K562 (cell line): Measurements from ENCODE around the gene FBXW8. TPM values are rescaled to one million over a fixed set of nuclear protein-coding genes. Genes with fewer than 3 reads are reported as not detected.
A peak's percentile ranks its signal among the peaks of the same experiment; 100 is the strongest.

Experiments
- ATAC-seq: fragments of 200-7000 bp; cut with Tn5 transposase; 3 replicates; pipeline ENCODE4 v1.9.1; 2020; ENCODE audit warnings: moderate library complexity
- BruUV-seq: library from RNA; stranded (reverse); fragments of 400-500 nt; replicated peaks from 2 replicates; lab custom pipeline; 2021; lab: Mats Ljungman, UMichigan
- CTCF ChIA-PET: fragments of 300-600 bp; formaldehyde crosslinking; extraction: SDS; loops from one replicate; lab custom pipeline; 2021; ENCODE audit warnings: low intra/inter-chr PET ratio; lab: Yijun Ruan, JAX
- POLR2A ChIA-PET: fragments of 300-600, 350-650 bp; sonication (Branson Sonifier 250); formaldehyde crosslinking; extraction: SDS; loops from one replicate; lab custom pipeline; 2021; ENCODE audit warnings: antibody characterized with exemption, inconsistent platforms; lab: Yijun Ruan, JAX
- DNase-seq, 4 experiments: peaks; one replicate each; pipeline versions ENCODE4 v3.0.0 to v3.0.0-alpha.2; 2011 to 2018; ENCODE audit warnings: low spot score in 3 of 4, mixed read lengths in 3 of 4; ENCODE audit errors: extremely low read depth in 1 of 4
- FAIRE-seq: peaks from 2 replicates; lab custom pipeline; 2011; peaks lifted over from hg19 to GRCh38; lab: Jason Lieb, UNC
- H2AFZ ChIP-seq: 2 replicates; pipeline ENCODE4 v1.6.0; 2011; ENCODE audit warnings: low read depth, low read length, control low read depth, inconsistent platforms
- H3K27ac ChIP-seq: fragments of 200-600 bp; 3 replicates; pipeline ENCODE4 v1.8.0; 2011; ENCODE audit warnings: low read depth, mild to moderate bottlenecking, control low read depth, inconsistent platforms, low read length, moderate library complexity, mixed read lengths; ENCODE audit errors: extremely low read depth
- H3K27me3 ChIP-seq, 2 experiments: fragments of 300-600 bp in 1 of 2; 2 replicates in 1 of 2; 3 replicates in 1 of 2; pipeline versions ENCODE4 v1.6.0 to v1.8.0; 2011; ENCODE audit warnings: inconsistent platforms in 2 of 2, low read length in 2 of 2, mild to moderate bottlenecking in 1 of 2, mixed read lengths in 1 of 2, moderate library complexity in 1 of 2; ENCODE audit not compliant: control insufficient read depth in 2 of 2, insufficient read depth in 2 of 2
- H3K36me3 ChIP-seq: fragments of 300-600 bp; 3 replicates; pipeline ENCODE4 v1.8.0; 2011; ENCODE audit warnings: mild to moderate bottlenecking, low read length, inconsistent platforms; ENCODE audit not compliant: control insufficient read depth, insufficient read depth
- H3K4me1 ChIP-seq, 2 experiments: fragments of 200-600 bp in 1 of 2; replicated peaks in 1 of 2; 2 replicates in 1 of 2; 3 replicates in 1 of 2; pipeline versions ENCODE4 v1.5.1 to v1.8.0; 2011; ENCODE audit warnings: inconsistent platforms in 2 of 2, low read length in 2 of 2, mild to moderate bottlenecking in 1 of 2, mixed read lengths in 1 of 2, moderate library complexity in 1 of 2; ENCODE audit not compliant: control insufficient read depth in 2 of 2, insufficient read depth in 2 of 2
- H3K4me2 ChIP-seq: 2 replicates; pipeline ENCODE4 v1.6.1; 2011; ENCODE audit warnings: low read length, control low read depth, inconsistent platforms, mixed read lengths; ENCODE audit not compliant: insufficient read depth
- H3K4me3 ChIP-seq: fragments of 200-600 bp; sonication (generic), shearing (Covaris generic); 2 replicates; pipeline ENCODE4 v1.5.1; 2016; ENCODE audit warnings: control low read depth, inconsistent platforms
- H3K79me2 ChIP-seq: fragments of 200-600 bp; 3 replicates; pipeline ENCODE4 v1.8.0; 2011; ENCODE audit warnings: low read length, inconsistent platforms; ENCODE audit not compliant: control insufficient read depth, insufficient read depth
- H3K9ac ChIP-seq, 2 experiments: 2 replicates each; pipeline versions ENCODE4 v1.6.0 to v1.6.1; 2011; ENCODE audit warnings: low read depth in 2 of 2, low read length in 2 of 2, control low read depth in 1 of 2, inconsistent platforms in 1 of 2, mild to moderate bottlenecking in 1 of 2, mixed read lengths in 1 of 2; ENCODE audit not compliant: insufficient read depth in 1 of 2
- H3K9me1 ChIP-seq: one replicate; pipeline ENCODE4 v1.6.0; 2011; ENCODE audit warnings: inconsistent platforms, mild to moderate bottlenecking, low read length, moderate library complexity; ENCODE audit not compliant: control insufficient read depth, insufficient read depth
- H3K9me3 ChIP-seq: replicated peaks from 2 replicates; pipeline ENCODE4 v1.5.1; 2011; ENCODE audit warnings: low read depth, low read length, inconsistent platforms; ENCODE audit not compliant: control insufficient read depth, insufficient read depth
- H4K20me1 ChIP-seq: replicated peaks from 2 replicates; pipeline ENCODE4 v1.6.1; 2011; ENCODE audit warnings: low read length, inconsistent platforms, mixed read lengths; ENCODE audit not compliant: control insufficient read depth, insufficient read depth
- BCOR ChIP-seq: fragments of 450-650 bp; IDR thresholded peaks from 2 replicates; pipeline ENCODE4 v1.6.1; 2016
- DNMT1 ChIP-seq: fragments of 450-650 bp; IDR thresholded peaks from 2 replicates; pipeline ENCODE4 v1.6.1; 2016; ENCODE audit warnings: antibody characterized with exemption, mild to moderate bottlenecking
- ERF ChIP-seq: fragments of 450-650 bp; formaldehyde crosslinking; IDR thresholded peaks from 2 replicates; pipeline ENCODE4 v1.4.0; 2020; ENCODE audit warnings: mild to moderate bottlenecking, mixed read lengths
- ILK ChIP-seq: fragments of 450-650 bp; IDR thresholded peaks from 2 replicates; pipeline ENCODE4 v1.6.1; 2016; ENCODE audit warnings: missing genetic modification characterization, low read depth, mild to moderate bottlenecking, missing compliant biosample characterization, moderate library complexity, borderline replicate concordance
- LCOR ChIP-seq: sonication (generic); formaldehyde crosslinking; IDR thresholded peaks from 2 replicates; pipeline ENCODE4 v1.8.0; 2022; ENCODE audit warnings: mild to moderate bottlenecking, missing genetic modification reagents
- RFX1 ChIP-seq: fragments of 450-650 bp; IDR thresholded peaks from 2 replicates; pipeline ENCODE4 v1.6.1; 2016; ENCODE audit warnings: mild to moderate bottlenecking, moderate library complexity
- RFX5 ChIP-seq: IDR thresholded peaks from 2 replicates; pipeline ENCODE4 v1.6.1; 2011; ENCODE audit warnings: low read depth, mild to moderate bottlenecking, improper control_type of control experiment, low read length
- SMAD2 ChIP-seq: fragments of 150-350 bp; IDR thresholded peaks from 2 replicates; pipeline ENCODE4 v1.6.1; 2014; ENCODE audit warnings: low read depth, mild to moderate bottlenecking, low read length
- SMARCA5 ChIP-seq: fragments of 450-650 bp; IDR thresholded peaks from 2 replicates; pipeline ENCODE4 v1.6.1; 2016
- XRCC5 ChIP-seq: fragments of 200-400 bp; formaldehyde crosslinking; IDR thresholded peaks from 2 replicates; pipeline ENCODE4 v1.6.1; 2017; ENCODE audit warnings: low read depth, mild to moderate bottlenecking, low read length
- ZNF41 ChIP-seq: fragments of 250-450 bp; sonication (Bioruptor Pico); conservative IDR thresholded peaks from 2 replicates; pipeline ENCODE4 v1.4.0; 2020; ENCODE audit warnings: mild to moderate bottlenecking
- ZSCAN32 ChIP-seq: fragments of 450-650 bp; formaldehyde crosslinking; IDR thresholded peaks from 2 replicates; pipeline ENCODE4 v1.4.0; 2020; ENCODE audit warnings: mild to moderate bottlenecking, moderate library complexity
- WGBS: fragments of 100-300 bp; shearing (Covaris generic); methylation state at CpG from one replicate; pipeline ENCODE4 v1.1.6; 2016; ENCODE audit warnings: low coverage, mixed read lengths; ENCODE audit not compliant: insufficient coverage; ENCODE audit errors: missing lambda C conversion rate; 5-methylcytosine and 5-hydroxymethylcytosine counted together
- in situ Hi-C: fragments of 300-500 bp; cut with MboI; formaldehyde crosslinking; loops from 4 replicates; pipeline ENCODE4 v1.15.0; 2018; ENCODE audit warnings: inconsistent platforms, mixed read lengths
- intact Hi-C: fragments of 100-400 bp; cut with micrococcal nuclease; formaldehyde crosslinking; loops from 2 replicates; pipeline ENCODE4 v1.14.2; 2022
- polyA plus RNA-seq, 8 experiments: library from polyadenylated mRNA; depleted of rRNA in 4 of 8; stranded (reverse) in 5 of 8; unstranded in 3 of 8; fragments of >200 nt; fragmentation: Nextera tagmentation in 2 of 8; fragmentation: Illumina TruSeq in 1 of 8; extraction: Ambion mirVana in 2 of 8; extraction: Trizol in 1 of 8; gene quantifications; 2 replicates each; pipeline versions ENCODE4 v1.2.1 to v1.2.3, GENCODE V29; 2011 to 2014; ENCODE audit warnings: inconsistent platforms in 1 of 8, missing spikeins in 1 of 8
- total RNA-seq, 7 experiments: library from RNA; depleted of rRNA in 6 of 7; stranded (reverse); fragments of >200 nt in 6 of 7; fragmentation: Illumina TruSeq in 2 of 7; extraction: Trizol in 2 of 7; gene quantifications; 2 replicates each; pipeline versions ENCODE4 v1.2.1 to v1.2.3, GENCODE V29; 2011 to 2021; ENCODE audit warnings: low replicate concordance in 1 of 7
- TF ChIP-seq, protein P1 (sequence below): fragments of 450-650 bp; IDR thresholded peaks from 2 replicates; pipeline ENCODE4 v1.6.1; 2016; ENCODE audit warnings: mild to moderate bottlenecking, moderate library complexity

FBXW8 gene
- total and polyA plus RNA-seq, 9 of the 15 experiments (the other 6 are each of a cell fraction or from before 2014, with no cell fraction given) = 0.58 to 8.3 (median 4.4) TPM

- Histone ChIP-seq H3K4me3 (no peak overlapping the region), H3K9me3 (no peaks in the 10 kb centered on the region), H3K27me3 (no peaks in the 10 kb centered on the region), H3K27ac (no peak overlapping the region), H2AFZ (no peak overlapping the region), H3K4me2 (0 out of 2 replicates have a peak overlapping the region, but pooled peaks have one; percentile 6), H3K4me1 (peaks cover 55 to 82% of the 10 kb centered on the region in 2 experiments), H3K9ac (peak overlapping the region in 1 of 2 experiments; percentile 29; a peak in 1 of 4 replicates), H4K20me1 (no peaks in the 10 kb centered on the region), H3K79me2 (no peaks in the 10 kb centered on the region), H3K36me3 (peaks cover 12% of the 10 kb centered on the region; the same call in 2 of the 3 replicates), H3K9me1 (no peaks in the 10 kb centered on the region)
- CTCF ChIA-PET = no interaction called here
- DNase-seq (no peak), FAIRE-seq (no peak), ATAC-seq (no peak)
- BruUV-seq = no TSS peak
- in situ Hi-C loops = no loop called here
- 93% methylated on average over 10 of the region's 11 CpGs for WGBS
- TF ChIP-seq SMAD2 (no peak), ILK (tag) (no peak), SMARCA5 (no peak), XRCC5 (no peak), RFX1 (no peak), ERF (CRISPR knock-in tag) (no peak), LCOR (CRISPR knock-in tag) (no peak), DNMT1 (no peak), ZNF41 (CRISPR knock-in tag) (no peak), BCOR (no peak), RFX5 (no peak), ZSCAN32 (CRISPR knock-in tag) (no peak)
- TF ChIP-seq, protein P1, sequence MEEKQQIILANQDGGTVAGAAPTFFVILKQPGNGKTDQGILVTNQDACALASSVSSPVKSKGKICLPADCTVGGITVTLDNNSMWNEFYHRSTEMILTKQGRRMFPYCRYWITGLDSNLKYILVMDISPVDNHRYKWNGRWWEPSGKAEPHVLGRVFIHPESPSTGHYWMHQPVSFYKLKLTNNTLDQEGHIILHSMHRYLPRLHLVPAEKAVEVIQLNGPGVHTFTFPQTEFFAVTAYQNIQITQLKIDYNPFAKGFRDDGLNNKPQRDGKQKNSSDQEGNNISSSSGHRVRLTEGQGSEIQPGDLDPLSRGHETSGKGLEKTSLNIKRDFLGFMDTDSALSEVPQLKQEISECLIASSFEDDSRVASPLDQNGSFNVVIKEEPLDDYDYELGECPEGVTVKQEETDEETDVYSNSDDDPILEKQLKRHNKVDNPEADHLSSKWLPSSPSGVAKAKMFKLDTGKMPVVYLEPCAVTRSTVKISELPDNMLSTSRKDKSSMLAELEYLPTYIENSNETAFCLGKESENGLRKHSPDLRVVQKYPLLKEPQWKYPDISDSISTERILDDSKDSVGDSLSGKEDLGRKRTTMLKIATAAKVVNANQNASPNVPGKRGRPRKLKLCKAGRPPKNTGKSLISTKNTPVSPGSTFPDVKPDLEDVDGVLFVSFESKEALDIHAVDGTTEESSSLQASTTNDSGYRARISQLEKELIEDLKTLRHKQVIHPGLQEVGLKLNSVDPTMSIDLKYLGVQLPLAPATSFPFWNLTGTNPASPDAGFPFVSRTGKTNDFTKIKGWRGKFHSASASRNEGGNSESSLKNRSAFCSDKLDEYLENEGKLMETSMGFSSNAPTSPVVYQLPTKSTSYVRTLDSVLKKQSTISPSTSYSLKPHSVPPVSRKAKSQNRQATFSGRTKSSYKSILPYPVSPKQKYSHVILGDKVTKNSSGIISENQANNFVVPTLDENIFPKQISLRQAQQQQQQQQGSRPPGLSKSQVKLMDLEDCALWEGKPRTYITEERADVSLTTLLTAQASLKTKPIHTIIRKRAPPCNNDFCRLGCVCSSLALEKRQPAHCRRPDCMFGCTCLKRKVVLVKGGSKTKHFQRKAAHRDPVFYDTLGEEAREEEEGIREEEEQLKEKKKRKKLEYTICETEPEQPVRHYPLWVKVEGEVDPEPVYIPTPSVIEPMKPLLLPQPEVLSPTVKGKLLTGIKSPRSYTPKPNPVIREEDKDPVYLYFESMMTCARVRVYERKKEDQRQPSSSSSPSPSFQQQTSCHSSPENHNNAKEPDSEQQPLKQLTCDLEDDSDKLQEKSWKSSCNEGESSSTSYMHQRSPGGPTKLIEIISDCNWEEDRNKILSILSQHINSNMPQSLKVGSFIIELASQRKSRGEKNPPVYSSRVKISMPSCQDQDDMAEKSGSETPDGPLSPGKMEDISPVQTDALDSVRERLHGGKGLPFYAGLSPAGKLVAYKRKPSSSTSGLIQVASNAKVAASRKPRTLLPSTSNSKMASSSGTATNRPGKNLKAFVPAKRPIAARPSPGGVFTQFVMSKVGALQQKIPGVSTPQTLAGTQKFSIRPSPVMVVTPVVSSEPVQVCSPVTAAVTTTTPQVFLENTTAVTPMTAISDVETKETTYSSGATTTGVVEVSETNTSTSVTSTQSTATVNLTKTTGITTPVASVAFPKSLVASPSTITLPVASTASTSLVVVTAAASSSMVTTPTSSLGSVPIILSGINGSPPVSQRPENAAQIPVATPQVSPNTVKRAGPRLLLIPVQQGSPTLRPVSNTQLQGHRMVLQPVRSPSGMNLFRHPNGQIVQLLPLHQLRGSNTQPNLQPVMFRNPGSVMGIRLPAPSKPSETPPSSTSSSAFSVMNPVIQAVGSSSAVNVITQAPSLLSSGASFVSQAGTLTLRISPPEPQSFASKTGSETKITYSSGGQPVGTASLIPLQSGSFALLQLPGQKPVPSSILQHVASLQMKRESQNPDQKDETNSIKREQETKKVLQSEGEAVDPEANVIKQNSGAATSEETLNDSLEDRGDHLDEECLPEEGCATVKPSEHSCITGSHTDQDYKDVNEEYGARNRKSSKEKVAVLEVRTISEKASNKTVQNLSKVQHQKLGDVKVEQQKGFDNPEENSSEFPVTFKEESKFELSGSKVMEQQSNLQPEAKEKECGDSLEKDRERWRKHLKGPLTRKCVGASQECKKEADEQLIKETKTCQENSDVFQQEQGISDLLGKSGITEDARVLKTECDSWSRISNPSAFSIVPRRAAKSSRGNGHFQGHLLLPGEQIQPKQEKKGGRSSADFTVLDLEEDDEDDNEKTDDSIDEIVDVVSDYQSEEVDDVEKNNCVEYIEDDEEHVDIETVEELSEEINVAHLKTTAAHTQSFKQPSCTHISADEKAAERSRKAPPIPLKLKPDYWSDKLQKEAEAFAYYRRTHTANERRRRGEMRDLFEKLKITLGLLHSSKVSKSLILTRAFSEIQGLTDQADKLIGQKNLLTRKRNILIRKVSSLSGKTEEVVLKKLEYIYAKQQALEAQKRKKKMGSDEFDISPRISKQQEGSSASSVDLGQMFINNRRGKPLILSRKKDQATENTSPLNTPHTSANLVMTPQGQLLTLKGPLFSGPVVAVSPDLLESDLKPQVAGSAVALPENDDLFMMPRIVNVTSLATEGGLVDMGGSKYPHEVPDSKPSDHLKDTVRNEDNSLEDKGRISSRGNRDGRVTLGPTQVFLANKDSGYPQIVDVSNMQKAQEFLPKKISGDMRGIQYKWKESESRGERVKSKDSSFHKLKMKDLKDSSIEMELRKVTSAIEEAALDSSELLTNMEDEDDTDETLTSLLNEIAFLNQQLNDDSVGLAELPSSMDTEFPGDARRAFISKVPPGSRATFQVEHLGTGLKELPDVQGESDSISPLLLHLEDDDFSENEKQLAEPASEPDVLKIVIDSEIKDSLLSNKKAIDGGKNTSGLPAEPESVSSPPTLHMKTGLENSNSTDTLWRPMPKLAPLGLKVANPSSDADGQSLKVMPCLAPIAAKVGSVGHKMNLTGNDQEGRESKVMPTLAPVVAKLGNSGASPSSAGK = no peak
- TF ChIP-seq, all 486 proteins: peak for 0
- POLR2A ChIA-PET = interaction anchor here (1.2 kb wide), 1 partner anchor 13 kb away, joined by 4 read pairs; no protein-coding TSS in a partner anchor
- intact Hi-C loops = no loop called here
These were observed 133.6 kb downstream of the FBXW8 start for GRCh38 chr12:117044311-117044710.
